HG03039 (cell line): ENCODE measurements around the gene ITFG1.
"Not testable (repeated sequence)": the region's sequence is repeated elsewhere in the genome, so short reads cannot be mapped to it uniquely, and the experiment has no call there.

Source experiments
- ATAC-seq: cut with Tn5 transposase; IDR thresholded peaks from one replicate; pipeline ENCODE4 v1.9.1; 2021; ENCODE audit warnings: mild to moderate bottlenecking, moderate library complexity; ENCODE audit not compliant: unreplicated experiment

Gene ITFG1

DNA sequence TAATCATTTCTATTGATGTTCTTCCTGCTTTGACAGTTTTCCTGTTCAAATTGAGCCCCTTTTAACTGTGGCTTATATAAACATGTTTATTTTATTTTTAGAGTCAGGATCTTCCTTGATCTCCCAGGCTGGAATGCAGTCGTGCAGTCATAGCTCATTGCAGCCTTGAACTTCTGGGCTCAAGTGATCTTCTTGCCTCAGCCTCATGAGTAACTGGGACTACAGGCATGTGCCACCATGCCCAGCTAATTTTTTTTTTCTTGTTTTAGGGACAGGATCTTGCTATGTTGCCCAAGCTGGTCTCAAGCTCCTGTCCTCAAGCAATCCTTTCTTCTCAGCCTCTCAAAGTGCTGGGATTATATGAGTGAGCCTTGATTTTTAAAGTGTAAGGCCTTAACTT, 14.9 kb upstream of the ITFG1 start:
- ATAC-seq, result no peak

DNA sequence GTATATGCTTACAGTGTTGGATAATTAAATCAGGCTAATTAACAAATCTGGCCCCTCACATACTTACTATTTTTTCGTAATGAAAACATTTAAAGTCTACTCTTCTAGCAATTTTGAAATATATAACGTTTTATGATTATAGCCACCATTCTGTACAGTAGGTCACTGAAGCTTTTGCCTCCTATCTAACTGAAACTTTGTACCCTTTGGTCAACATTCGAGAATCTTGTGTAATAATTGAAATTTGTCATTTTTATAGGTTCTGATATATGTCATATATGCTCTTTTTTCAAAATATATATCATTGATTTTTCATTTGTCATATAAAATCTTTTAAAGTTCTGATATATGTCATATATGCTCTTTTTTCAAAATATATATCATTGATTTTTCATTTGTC, 12.9 kb upstream of the ITFG1 start:
- ATAC-seq, result no peak

DNA sequence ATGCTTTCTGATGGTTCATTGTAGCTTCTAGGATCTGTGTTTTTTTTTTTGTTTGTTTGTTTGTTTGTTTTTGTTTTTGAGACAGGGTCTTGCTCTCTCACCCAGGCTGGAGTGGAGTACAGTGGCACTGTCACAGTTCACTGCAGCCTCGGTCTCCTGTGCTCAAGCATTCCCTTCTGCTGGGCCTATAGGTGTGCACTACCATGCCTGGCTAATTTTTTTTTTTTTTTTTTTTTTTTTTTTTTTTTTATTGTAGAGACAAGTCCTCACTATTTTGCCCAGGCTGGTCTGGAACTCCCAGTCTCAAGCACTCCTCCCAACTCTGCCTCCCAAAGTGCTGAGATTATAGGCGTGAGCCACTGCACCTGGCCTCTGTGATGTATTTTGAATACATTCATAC, 12.1 kb upstream of the ITFG1 start:
- not testable (repeated sequence) for ATAC-seq

DNA sequence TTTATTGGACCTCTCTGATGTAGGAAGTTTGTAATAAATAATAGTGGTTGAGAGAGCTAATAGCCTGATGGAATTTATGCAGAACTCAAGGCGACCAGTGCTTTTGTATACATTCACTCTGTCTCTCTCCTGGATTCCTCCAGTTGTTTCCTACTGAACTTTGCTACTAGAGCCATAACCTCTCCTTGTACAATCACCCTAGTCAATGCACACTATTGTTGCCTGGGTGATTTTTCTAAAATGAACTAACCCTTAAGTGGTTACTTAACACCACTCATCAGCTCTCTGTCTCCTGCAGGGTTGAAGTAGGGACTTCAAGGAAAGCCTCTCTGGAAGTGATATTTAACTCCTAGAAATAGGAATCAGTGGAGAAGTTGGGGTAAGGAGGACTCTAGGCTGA, 9.9 kb upstream of the ITFG1 start:
- ATAC-seq, result no peak

DNA sequence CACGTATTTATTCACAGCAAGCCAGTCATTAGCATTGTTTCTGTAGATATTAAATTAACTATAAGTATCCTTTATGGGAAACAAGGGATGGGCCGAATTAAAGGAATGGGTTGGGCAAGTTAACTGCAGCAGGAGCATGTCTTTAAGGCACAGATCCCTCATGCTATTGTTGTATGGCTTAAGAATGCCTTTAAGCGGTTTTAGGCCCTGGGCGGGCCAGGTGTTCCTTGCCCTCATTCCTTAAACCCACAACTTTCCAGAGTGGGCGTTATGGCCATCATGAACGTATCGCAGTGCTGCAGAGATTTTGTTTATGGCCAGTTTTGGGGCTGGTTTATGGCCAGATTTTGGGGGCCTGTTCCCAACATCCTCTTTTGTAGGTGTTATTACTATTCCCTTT, 9.3 kb upstream of the ITFG1 start:
- ATAC-seq, result no peak

DNA sequence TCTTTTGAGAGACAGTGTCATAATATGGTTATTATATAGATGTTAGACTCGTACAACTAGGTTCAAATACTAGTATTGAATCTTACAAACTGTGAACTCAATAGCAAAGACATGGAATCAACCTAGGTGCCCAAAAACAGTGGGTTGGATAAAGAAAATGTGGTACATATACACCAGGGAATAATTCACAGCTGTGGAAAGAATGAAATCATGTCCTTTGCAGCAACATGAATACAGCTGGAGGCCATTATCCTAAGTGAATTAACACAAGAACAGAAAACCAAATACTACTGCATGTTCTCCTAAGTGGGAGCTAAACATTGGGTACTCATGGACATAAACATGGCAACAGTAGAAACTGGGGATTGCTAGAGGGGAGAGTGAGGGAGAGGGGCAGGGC, 8.4 kb upstream of the ITFG1 start:
- ATAC-seq, result no peak

DNA sequence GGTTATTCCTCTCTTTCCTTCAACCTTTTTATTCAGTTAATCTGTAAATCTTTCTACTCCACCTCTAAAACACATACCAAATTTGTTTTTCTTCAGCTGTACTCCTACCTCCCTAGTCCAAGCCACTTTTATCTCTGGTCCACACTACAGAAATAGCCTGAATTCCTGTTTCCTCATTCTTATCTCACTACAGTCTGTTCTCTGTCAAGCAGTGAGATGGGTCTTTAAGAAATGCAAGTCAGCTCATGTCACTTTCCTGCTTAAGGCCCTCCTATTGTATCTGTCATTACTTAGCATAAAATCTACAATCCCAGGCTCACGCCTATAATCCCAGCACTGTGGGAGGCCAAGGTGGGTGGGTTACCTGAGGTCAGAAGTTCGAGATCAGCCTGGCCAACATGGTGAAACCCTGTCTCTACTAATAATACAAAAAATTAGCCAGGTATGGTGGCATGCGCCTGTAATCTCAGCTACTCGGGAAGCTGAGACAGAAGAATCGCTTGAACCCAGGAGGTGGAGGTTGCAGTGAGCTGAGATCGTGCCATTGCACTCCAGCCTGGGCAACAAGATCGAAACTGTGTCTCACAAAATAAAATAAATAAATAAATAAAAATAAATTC, 7.3 kb upstream of the ITFG1 start:
- ATAC-seq, result not testable (repeated sequence)

DNA sequence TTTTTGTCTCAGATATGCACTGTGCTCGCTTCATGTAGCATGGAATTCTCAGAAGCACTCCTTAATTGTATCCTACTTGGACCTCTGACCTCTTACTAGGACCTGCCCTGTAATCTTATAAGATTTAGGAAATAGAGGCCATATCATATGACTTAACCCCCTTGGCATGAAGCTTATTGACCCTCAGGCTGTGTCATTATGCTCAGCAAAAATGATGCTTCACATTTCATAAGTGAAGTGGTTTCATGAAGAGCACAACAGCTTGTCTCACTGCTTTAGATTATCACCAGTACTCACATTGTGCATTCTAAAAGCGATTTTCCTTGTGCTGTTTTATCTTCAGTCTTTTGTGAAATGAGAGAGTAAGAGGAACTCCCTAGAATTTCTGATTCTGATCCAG, 6.6 kb upstream of the ITFG1 start:
- ATAC-seq, result no peak

DNA sequence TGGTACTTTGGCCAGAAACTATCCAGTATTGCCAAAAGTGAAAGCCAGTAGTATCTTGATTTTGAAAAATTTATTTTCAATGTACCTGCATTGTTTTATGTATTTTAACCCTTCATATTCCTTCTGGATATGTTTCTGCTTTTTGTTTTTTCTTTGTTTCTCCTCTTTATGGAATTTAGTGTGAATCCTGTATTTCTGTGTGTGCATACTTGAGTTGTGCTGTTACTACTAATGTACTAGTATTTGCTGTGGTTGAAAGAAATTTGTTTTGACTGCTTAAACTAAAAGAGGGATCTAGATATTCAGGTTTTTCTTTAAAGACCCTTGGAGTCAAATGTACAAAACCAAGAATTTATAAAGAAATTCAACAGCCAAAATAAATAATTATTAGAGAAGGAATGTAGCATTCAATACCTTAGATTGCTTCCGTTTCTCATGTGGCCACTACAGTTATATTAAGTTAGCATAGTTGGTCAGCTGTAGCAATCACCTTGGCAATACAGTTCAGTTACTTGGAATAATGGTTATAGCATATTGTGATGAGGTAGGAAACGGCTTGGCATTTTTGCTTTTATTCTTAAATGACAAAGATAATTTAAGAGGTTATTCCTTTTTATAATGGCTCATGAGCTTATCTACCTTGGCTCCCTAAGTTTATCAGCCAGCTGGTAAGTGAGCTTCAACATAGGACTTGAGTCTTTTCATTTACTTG, 5.2 kb upstream of the ITFG1 start:
- ATAC-seq, result no peak

DNA sequence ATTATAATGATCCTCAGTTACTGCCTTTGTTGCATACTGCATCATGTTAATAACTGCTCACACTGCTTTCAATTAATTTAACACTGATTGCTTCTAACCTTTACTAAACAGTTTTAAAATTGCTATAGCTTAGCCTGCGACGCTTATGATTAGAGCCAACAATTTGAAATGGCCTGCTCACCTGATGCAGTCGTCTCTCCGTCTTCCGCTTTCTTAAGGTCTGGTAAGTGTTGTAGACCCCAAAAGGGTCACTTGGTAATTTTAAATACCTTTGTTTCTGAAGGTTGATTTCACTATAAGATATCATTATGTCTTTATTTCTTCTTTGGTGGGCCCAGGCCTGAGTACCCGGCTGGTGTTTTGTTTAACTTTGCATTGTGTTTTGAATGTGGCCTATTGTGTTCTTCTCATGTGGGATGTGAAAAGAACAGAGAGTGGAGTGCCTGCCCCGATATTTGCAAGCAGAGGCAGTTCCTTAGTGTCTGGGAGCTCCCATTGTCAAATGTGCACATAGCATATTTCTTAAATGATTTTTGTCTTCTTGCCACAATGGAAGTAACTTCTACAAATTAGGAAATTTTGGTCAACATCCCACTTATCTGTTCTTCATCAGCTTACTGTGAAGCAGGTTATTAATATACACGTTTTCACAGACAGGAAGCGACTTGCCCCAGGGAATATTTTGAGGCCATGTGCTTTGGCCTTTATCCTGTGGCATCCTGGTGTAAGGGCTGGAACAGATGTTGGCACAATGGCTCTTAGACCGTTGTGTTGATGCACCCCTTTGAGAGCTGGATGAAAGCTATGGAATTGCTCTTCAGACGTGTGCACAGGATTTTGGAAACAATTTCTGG, 3.1 kb upstream of the ITFG1 start:
- no peak for ATAC-seq

DNA sequence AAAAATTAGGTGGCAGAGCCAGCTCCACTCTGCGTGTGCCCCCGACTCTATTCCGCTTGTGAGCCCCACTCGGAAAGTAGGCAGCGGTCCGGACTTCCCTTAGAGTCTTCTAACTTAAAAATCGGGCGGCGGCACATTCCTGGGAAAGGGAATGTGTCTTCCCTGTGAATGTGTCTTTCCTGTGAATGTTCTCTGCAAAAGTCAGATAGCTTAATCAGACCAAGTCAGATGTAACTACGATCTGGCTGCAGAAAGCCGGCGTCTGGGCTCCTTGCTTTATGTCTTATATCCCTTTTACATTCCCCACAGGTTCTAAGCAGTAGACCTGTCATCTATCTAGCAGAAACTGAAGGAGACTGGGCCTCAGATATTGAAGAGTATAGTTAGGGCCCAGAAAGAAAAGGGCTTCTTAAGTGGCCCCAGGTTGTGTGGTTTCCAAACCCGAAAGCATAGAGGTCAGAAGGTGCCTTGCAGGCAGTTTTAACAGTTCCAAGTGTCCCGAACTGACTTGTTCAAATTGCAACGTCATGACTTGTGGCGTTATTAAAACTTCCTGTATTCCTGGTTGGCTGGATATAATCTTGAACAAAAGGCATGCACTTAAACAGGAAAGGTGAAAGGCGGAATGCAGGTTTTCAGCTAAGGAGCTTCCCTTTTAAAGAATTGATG, 869 bp upstream of the ITFG1 start:
- no peak for ATAC-seq

DNA sequence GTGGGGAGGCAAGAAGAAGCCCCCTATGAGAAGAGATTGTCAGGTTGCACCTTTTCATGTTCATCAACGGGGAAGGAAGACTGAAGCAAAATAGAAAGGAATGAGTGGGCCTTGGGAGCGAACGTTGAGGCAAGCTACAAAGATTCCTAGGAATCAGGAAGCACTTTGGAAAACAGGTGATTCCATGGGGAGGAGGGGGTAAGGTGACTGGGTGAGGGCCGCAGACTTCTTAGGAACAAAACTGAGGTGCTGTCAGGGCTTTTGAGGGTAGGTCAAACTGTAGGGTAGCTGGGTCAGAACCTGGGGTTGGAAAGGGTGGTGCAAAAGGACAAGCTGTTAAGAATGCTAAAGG, 528 bp downstream of the ITFG1 start:
- ATAC-seq, result no peak

DNA sequence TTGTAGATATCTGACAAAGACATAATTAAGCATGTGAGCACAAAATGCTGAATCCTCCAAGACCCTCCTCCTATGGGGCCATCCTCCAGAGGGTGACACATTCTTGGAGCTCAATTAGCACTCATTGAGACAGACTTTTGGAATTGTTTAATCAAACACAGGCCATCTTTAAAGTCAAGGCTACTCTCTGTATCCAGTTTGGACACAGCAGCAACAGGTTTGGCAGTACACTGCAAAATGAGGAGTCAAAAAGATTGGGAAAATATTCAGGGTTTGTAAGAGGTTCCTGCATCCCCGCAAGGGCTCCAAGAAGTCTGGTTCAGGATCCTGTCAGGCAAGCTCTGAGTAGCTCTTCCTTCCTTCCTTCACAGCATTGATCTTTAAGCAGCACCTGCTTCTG, 1.3 kb downstream of the ITFG1 start:
- no peak for ATAC-seq

DNA sequence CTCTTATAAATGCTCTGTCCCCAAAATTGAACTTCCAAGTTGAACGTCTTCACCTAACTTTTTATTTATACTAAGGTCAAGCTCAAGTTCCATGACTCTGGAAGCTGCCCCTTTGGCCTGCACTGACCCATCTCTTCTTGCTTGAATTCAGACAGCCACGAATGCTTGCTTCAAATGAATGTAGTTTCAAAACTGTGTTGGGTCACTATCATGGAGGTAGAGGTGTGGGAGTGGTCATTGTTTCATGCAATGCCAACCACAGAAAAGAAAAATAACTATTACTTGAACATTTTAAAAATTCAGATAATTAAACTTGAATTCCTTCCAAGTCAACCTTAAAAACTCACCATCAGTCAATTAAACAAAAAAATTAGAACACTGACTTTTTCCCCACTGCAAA, 2.5 kb downstream of the ITFG1 start:
- ATAC-seq, result no peak

DNA sequence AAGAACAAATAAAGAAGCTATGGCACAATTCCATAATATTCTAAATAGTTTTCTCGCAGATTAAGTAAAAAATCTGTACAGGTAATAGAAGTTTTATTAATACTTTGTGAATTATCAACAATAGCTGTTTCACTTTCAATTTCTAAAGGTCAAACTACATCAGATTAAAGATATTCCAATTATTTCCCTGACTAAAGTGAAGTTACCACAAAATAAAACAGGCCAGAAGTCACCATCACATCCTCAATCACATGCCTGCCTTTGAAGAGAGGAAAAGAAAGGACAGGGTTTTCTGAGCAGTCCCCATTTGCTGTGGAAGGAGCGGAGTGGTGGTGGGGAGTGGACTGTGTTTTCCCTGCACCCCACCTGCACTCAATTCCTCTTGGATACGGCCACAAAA, 11.1 kb downstream of the ITFG1 start:
- no peak for ATAC-seq

DNA sequence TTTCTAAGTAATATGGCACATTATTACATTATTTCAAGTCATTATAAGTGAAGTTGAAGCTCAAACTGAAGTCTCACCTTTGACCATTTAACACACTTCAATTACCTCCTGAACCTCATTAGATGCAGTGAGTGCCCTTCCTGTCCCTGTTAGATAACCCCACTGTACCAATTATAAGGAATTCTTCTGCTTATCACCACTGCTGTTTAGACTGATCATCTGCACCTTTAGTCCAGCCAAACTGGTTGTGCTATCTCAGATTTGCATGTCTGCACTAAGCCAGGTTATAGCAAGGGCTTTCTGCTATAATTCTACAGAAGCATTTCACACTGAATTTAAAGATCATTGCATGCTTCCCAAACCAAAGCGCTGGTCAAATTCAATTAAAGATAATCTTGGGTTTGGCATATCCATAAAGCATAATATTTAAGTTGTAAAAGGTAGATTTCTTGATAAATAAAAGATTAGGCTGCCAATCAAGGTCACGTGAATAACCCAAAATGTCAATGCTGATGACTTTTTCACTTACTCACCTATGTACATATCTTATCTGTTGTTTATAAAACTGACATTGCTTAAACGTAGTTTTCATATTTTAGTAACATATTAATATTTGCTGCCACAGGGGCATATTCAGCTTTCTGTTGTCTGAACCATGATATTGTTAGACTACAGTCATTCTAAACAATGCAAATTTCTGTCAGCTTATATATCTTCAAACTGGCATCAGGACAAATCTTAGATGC, 11.9 kb downstream of the ITFG1 start:
- no peak for ATAC-seq

DNA sequence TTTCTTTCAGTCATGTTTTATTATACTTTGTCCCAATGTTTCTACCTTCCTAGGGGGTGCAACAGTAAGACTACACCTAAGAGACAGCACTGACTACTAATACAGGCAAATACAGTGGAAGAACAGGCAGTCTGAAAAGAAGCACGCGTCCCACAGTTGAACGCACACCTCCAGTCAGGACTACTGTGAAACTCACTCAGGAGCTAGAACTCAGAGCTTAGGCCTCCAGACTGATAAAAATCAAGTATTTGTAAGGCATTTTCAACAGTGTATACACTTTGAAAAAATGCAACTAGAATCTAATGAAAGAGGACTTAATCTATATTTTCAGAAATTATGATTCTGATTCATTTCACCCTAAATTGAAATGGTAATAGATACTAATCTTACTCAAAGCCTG, 14.4 kb downstream of the ITFG1 start:
- ATAC-seq, result no peak

DNA sequence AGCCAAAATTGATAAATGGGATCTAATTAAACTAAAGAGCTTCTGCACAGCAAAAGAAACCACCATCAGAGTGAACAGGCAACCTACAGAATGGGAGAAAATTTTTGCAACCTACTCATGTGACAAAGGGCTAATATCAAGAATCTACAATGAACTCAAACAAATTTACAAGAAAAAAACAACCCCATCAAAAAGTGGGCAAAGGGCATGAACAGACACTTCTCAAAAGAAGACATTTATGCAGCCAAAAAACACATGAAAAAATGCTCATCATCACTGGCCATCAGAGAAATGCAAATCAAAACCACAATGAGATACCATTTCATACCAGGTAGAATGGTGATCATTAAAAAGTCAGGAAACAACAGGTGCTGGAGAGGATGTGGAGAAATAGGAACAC, 18.0 kb downstream of the ITFG1 start:
- ATAC-seq, result not testable (repeated sequence)

DNA sequence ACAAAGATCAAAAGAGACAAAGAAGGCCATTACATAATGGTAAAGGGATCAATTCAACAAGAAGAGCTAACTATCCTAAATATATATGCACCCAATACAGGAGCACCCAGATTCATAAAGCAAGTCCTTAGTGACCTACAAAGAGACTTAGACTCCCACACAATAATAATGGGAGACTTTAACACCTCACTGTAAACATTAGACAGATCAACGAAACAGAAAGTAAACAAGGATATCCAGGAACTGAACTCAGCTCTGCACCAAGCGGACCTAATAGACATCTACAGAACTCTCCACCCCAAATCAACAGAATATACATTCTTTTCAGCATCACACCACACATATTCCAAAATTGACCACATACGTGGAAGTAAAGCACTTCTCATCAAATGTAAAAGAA, 20.8 kb downstream of the ITFG1 start:
- ATAC-seq, result not testable (repeated sequence)

DNA sequence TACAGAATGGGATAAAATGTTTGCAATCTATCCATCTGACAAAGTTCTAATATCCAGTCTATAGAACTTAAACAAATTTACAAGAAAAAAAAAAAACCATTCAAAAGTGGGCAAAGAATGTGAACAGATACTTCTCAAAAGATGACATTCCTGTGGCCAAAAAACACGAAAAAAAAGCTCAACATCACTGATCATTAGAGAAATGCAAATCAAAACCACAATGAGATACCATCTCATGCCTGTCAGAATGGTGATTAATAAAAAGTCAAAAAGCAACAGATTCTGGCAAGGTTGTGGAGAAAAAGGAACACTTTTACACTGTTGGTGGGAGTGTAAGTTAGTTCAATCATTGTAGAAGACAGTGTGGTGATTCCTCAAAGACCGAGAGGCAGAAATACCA, 26.6 kb downstream of the ITFG1 start:
- ATAC-seq, result not testable (repeated sequence)

DNA sequence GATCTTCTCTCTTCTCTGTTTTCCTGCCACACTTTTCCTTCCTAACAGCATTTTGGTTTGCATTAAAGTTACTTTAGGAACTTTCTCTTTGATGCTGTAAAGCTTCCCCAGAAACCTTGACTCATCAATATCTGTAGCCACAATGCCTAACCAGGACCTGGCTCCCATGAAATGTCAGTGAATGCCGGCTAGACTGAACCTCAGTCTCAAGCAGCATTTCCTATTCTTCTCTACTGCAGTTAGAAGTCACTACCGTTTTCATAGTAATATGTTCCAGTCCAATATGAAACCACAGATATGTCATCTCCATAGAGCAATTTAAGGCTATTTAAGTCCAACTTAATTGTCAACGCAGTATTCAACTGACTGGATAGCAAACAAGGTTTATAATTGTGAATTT, 28.9 kb downstream of the ITFG1 start:
- no peak for ATAC-seq
